Effector memory CD4-positive, alpha-beta T cell (primary cell): ENCODE measurements around the gene CRYL1.

Experiments used
- DNase-seq, 3 donors: peaks; one replicate each; pipeline ENCODE4 v3.0.0-alpha.2; 2020
- H3K27ac ChIP-seq: 2 replicates; pipeline ENCODE4 v1.7.0; 2013; ENCODE audit warnings: mild to moderate bottlenecking, low read length, moderate library complexity; ENCODE audit not compliant: insufficient read depth, poor library complexity, severe bottlenecking
- H3K27me3 ChIP-seq: replicated peaks from 2 replicates; pipeline ENCODE4 v1.7.0; 2013; ENCODE audit warnings: mild to moderate bottlenecking, low read length; ENCODE audit not compliant: insufficient read depth, control insufficient read depth, poor library complexity, severe bottlenecking
- H3K36me3 ChIP-seq: 2 replicates; pipeline ENCODE4 v1.7.0; 2013; ENCODE audit warnings: mild to moderate bottlenecking, low read length, moderate library complexity; ENCODE audit not compliant: control insufficient read depth, insufficient read depth
- H3K4me1 ChIP-seq: 2 replicates; pipeline ENCODE4 v1.7.0; 2013; ENCODE audit warnings: low read length, mild to moderate bottlenecking; ENCODE audit not compliant: control insufficient read depth, insufficient read depth, poor library complexity, severe bottlenecking
- H3K4me3 ChIP-seq: 2 replicates; pipeline ENCODE4 v1.7.0; 2013; ENCODE audit warnings: low read length, low read depth, mild to moderate bottlenecking; ENCODE audit not compliant: insufficient read depth, poor library complexity, severe bottlenecking
- H3K9me3 ChIP-seq: 2 replicates; pipeline ENCODE4 v1.7.0; 2013; ENCODE audit warnings: mild to moderate bottlenecking, low read length, moderate library complexity; ENCODE audit not compliant: control insufficient read depth

The CRYL1 gene

DNA sequence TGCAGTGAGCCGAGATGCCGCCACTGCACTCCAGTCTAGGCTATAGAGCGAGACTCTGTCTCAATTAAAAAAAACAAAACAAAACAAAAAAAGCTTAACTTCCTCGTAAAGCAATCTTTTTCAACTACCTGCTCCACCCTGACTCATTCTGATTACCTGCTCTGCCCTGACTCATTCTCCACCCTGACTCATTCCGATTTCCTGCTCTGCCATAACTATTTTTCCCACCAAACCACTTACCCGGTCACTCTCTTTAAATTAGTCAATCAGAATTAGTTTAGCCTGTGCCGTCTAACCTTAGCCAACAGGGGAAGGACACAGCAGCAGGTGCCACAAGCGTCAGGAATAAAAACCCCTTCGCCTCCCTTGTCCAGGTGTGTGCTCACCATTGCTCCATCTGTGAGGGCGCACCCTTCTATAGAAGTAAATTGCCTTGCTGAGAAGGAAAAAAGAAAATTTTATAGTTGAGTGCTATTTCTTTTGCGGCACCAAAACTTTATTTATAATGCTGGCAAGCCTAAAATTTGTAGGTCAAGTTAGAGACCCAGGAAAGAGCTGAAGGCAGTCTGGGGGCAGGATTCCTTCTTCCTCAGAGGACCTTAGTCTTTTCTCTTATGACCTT, 39.6 kb upstream of the CRYL1 start:
- H3K4me3 ChIP-seq = no peak overlapping the region
- H3K4me1 ChIP-seq = peaks cover 4% of the 10 kb centered on the region
- no peaks in the 10 kb centered on the region for H3K27me3 ChIP-seq
- DNase-seq = no peak
- H3K36me3 ChIP-seq = no peaks in the 10 kb centered on the region
- H3K9me3 ChIP-seq = no peaks in the 10 kb centered on the region
- no peak overlapping the region for H3K27ac ChIP-seq

DNA sequence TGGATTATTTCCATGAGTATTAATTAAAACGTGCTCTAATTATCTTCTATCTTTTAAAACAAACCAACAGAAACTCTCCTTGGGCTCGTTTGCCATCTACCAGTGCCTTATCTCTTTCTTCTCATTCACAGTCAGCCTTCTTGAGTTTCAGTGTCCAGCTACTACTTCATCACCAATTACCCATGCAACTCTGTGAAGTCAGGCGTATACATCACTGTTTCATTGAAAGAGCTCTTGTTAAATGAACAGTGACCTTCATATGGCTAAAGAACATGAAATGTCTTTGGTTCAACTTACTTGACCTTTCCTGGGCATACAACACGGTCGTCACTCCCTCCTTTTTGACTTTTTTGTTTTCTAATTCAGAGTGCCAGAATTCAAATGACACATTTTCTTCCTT, 36.1 kb upstream of the CRYL1 start:
- Histone ChIP-seq H3K4me1 (no peaks in the 10 kb centered on the region), H3K36me3 (no peaks in the 10 kb centered on the region), H3K27ac (no peak overlapping the region), H3K9me3 (no peaks in the 10 kb centered on the region), H3K27me3 (no peaks in the 10 kb centered on the region), H3K4me3 (no peak overlapping the region)
- DNase-seq = no peak

DNA sequence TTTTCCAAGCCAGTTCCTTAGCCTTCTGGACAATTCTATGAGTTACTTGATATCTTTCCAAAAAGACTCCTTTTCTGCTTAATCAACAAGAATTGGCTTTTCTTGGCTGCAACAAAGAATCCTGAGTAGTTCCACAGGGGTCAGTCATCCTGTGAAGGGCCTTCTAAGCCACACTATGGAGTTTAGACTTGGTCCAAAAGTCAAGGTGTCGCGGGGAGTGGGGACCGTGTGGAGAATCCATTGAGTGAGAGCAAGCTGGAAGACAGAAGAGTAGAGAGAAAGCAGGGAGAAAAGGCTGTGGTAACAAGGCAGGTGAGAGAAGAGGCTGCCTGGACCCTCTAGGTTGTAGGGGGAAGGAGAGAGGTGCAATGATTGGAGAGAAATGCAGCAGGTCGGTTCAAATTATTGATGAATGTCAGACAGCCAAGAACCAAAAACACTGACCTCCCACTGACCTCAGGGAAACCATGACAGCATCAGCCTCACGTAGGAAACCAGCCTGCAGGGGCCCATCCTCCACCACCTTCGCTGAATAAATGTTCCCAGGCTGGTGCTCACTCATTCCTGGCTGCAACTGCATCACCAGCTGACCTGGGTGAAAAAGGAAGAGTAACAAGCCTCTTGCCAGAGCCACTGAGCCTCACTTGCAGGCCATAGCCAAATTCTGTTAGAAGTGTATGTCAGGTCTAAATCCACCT, 34.2 kb upstream of the CRYL1 start:
- no peaks in the 10 kb centered on the region for H3K27me3 ChIP-seq
- no peak for DNase-seq
- H3K9me3 ChIP-seq = no peaks in the 10 kb centered on the region
- no peak overlapping the region for H3K4me3 ChIP-seq
- H3K4me1 ChIP-seq = no peaks in the 10 kb centered on the region
- no peak overlapping the region for H3K27ac ChIP-seq
- H3K36me3 ChIP-seq = no peaks in the 10 kb centered on the region

DNA sequence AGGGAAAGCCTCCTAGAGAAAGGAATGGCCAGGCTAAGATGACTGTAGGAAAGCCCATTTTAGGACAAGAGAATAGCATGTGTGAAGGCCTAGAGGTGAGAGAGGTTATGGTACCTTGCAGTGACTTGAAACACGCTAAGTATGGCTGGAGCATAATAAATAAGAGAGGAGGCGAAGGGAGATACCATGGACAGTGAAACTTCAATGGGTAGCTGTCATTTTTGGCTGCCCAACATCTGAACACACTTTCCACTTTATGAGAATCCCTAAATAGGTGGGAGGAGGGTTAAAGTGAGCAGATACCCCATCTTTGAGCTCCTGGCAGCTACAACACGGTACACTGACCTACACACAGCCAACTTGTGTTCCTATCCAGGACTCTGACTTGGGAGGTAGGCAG, 33.3 kb upstream of the CRYL1 start:
- no peaks in the 10 kb centered on the region for H3K36me3 ChIP-seq
- no peaks in the 10 kb centered on the region for H3K4me1 ChIP-seq
- H3K9me3 ChIP-seq = no peaks in the 10 kb centered on the region
- DNase-seq = no peak
- no peak overlapping the region for H3K27ac ChIP-seq
- H3K4me3 ChIP-seq = no peak overlapping the region
- no peaks in the 10 kb centered on the region for H3K27me3 ChIP-seq

DNA sequence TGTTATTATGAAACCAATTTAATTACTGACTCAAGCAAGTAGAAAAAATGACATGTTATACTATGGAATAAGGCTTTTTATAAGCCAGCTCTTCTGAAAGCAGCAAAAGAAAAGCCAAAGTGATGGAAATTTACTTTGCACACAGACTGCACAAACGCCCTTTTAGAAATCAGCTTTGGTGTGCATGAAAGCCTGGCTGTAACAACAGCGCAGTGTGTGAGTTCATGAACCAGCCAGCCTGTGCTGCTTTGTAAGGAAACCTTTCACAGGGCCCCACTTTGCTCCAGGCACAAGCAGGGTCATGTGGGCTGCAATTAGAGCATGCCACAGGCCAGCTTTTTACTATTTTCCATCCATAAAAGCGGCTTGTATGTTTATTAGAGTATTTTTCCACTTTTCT, 27.7 kb upstream of the CRYL1 start:
- DNase-seq = no peak
- Histone ChIP-seq H3K9me3 (no peaks in the 10 kb centered on the region), H3K27me3 (no peaks in the 10 kb centered on the region), H3K4me1 (no peaks in the 10 kb centered on the region), H3K4me3 (no peak overlapping the region), H3K27ac (no peak overlapping the region), H3K36me3 (no peaks in the 10 kb centered on the region)

DNA sequence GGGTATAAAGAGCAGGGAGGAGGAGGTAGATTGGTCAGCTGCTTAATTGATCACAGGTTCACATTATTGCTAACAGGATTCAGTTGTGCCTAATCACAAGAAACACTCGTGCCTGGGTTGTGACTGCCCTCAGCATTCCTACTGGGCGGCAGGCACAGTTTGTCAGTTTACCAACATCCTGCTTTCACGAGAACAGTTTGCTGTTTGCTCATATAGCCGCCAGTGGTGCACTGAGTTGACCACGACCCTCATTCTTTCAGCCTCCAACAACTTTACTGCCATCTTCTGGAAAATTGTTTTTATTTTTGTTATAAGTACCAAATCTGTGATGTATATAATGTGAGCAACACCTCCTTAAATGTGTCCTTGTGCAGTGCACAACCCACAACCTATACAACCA, 25.1 kb upstream of the CRYL1 start:
- no peaks in the 10 kb centered on the region for H3K9me3 ChIP-seq
- H3K4me3 ChIP-seq = no peak overlapping the region
- DNase-seq = no peak
- H3K27me3 ChIP-seq = no peaks in the 10 kb centered on the region
- H3K27ac ChIP-seq = no peak overlapping the region
- peaks cover 4% of the 10 kb centered on the region for H3K4me1 ChIP-seq
- H3K36me3 ChIP-seq = no peaks in the 10 kb centered on the region

DNA sequence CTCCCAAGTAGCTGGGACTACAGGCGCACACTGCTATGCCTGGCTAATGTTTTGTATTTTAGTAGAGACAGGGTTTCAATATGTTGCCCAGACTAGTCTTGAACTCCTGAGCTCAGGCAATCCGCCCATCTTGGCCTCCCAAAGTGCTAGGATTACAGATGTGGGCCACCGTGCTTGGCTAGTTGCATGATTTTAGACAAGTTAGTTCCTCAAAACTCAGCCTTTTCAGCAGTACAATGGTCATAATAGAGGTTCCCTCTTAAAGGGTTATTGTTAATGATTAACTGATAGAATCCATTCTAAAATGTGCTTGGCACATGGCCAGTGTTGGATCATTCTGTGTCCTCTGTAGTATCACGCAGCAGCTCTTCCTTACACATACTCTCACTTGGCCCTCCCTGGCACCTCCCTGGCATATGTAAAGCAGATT, 21.8 kb upstream of the CRYL1 start:
- no peaks in the 10 kb centered on the region for H3K36me3 ChIP-seq
- no peaks in the 10 kb centered on the region for H3K27me3 ChIP-seq
- H3K9me3 ChIP-seq = no peaks in the 10 kb centered on the region
- no peak overlapping the region for H3K4me3 ChIP-seq
- DNase-seq = no peak
- peaks cover 4% of the 10 kb centered on the region for H3K4me1 ChIP-seq
- H3K27ac ChIP-seq = no peak overlapping the region

DNA sequence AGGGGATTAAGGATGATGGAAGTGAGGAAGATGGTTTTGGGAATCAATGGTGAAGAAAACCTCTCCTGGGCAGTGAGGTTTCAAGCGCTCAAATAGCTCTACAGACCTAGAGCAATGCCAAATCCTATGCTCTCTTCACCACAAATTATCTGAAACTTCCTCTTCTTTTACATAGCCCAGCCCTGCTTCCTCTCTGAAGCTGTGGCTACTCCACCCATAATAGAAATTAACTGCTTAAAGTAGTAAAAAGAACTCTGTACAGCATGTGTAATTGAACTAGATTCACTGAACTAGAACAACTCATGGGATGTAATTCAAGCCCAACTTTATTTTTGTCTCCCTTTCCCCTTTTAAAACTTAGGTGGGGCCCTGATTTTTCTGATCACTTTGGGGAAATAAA, 20.9 kb upstream of the CRYL1 start:
- no peak overlapping the region for H3K27ac ChIP-seq
- H3K4me3 ChIP-seq = no peak overlapping the region
- H3K27me3 ChIP-seq = no peaks in the 10 kb centered on the region
- no peak for DNase-seq
- peaks cover 4% of the 10 kb centered on the region for H3K4me1 ChIP-seq
- no peaks in the 10 kb centered on the region for H3K9me3 ChIP-seq
- no peaks in the 10 kb centered on the region for H3K36me3 ChIP-seq

DNA sequence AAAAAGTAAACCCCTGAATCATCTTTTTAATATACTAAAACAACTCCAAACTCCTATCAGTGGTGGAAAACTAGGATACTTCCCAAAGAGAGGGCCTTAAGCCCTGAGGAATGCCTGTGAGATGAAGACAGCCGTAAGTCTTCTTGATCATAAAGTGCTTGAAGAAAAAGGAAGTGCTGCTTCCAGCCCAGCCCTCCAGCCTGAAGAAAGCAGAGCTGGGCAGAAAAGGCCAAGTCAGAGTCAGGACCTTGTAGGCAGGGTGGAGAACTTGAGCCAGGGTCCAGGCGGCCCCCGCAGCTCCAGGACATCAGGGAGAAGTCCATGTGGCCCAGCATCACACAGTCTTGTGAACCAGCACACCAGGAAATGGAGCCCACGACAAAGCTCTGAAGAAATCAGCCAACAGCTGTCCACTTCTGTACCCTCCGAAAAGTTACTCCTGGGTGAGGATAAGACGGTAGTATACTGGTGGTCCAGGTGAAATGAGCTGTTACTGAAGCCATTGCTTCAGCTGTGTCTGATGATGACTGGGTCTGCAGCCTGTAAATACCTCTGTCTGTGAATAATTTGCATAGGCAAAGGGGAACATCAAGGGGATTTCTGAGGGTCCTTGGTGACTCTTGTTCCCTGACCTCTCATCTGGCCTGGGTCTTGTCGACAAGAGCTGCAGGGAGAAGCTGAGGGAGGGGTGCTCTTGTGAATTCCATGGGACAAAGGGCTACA, 18.7 kb upstream of the CRYL1 start:
- H3K9me3 ChIP-seq = no peaks in the 10 kb centered on the region
- no peak overlapping the region for H3K4me3 ChIP-seq
- peaks cover 4% of the 10 kb centered on the region for H3K4me1 ChIP-seq
- H3K36me3 ChIP-seq = no peaks in the 10 kb centered on the region
- no peak for DNase-seq
- H3K27ac ChIP-seq = no peak overlapping the region
- no peaks in the 10 kb centered on the region for H3K27me3 ChIP-seq

DNA sequence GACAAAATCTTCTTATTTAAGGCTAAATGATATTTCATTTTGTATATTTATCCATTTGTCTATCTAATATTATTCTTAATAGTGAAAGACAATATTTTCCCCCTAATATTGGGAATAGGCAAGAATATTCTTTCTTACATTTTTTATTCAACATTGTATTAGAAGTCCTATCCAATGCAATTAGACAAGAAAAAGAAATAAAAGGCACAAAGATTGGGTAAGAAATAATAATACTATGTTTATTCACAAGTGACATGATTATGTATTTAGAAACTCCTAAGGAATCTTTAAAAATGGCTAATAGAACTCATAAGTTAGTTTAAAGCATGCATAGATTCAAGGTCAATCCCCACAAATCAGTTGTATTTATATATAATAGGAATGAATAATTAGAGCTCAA, 11.3 kb upstream of the CRYL1 start:
- DNase-seq = no peak
- Histone ChIP-seq H3K36me3 (no peaks in the 10 kb centered on the region), H3K27me3 (no peaks in the 10 kb centered on the region), H3K4me1 (no peaks in the 10 kb centered on the region), H3K27ac (no peak overlapping the region), H3K4me3 (no peak overlapping the region), H3K9me3 (no peaks in the 10 kb centered on the region)
